ENCODE data around the gene GMIP. TPM values are rescaled to one million over a fixed set of nuclear protein-coding genes. Genes with fewer than 3 reads are reported as not detected.

Gene GMIP
- total RNA-seq, 1 experiment from 2014 or later, result 18.1 TPM

DNA sequence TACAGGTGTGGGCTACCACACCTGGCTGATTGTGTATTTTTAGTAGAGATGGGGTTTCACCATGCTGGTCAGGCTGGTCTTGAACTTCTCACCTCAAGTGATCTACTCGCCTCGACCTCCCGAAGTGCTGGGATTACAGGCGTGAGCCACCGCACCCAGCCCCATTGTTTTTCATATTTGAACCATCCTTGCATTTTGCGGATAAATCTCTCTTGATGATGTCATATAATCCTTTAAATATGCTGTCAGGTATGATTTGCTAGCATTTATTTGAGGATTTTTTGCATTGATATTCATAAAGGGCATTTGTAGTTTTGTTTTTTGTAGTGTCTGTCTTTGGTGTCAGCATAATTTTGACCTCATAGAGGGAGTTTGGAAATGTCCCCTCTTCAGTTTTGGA, 30.9 kb upstream of the GMIP start:
- no peaks in the 10 kb centered on the region for H3K27me3 ChIP-seq (ENCODE audit: control insufficient read depth, insufficient read depth, low read length)
- intact Hi-C loops (cut with micrococcal nuclease; ENCODE audit: unreplicated experiment) (no loop called here), in situ Hi-C loops (cut with HindIII; ENCODE audit: low pct_unique_long_range_greater_than_20kb, low sequenced_read_pairs) (no loop called here)
- POLR2A ChIA-PET, result no interaction called here
- TF ChIP-seq REST (IDR thresholded peaks at IDR 0.05; ENCODE audit: insufficient read depth in 1 of 2, low read depth in 2 of 2, low read length in 1 of 2) (no peak), SIN3A (IDR thresholded peaks at IDR 0.05; ENCODE audit: borderline replicate concordance, insufficient read depth, low read depth, low read length) (no peak), TCF7L2 (IDR thresholded peaks at IDR 0.05; ENCODE audit: low read depth, low read length) (no peak), POLR2AphosphoS5 (IDR thresholded peaks at IDR 0.05; ENCODE audit: low read depth, low read length) (no peak)
- TF ChIP-seq, protein P1, sequence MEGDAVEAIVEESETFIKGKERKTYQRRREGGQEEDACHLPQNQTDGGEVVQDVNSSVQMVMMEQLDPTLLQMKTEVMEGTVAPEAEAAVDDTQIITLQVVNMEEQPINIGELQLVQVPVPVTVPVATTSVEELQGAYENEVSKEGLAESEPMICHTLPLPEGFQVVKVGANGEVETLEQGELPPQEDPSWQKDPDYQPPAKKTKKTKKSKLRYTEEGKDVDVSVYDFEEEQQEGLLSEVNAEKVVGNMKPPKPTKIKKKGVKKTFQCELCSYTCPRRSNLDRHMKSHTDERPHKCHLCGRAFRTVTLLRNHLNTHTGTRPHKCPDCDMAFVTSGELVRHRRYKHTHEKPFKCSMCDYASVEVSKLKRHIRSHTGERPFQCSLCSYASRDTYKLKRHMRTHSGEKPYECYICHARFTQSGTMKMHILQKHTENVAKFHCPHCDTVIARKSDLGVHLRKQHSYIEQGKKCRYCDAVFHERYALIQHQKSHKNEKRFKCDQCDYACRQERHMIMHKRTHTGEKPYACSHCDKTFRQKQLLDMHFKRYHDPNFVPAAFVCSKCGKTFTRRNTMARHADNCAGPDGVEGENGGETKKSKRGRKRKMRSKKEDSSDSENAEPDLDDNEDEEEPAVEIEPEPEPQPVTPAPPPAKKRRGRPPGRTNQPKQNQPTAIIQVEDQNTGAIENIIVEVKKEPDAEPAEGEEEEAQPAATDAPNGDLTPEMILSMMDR (IDR thresholded peaks at IDR 0.05), result no peak
- H3K27ac ChIP-seq (ENCODE audit: low read length), result no peak overlapping the region
- CTCF ChIA-PET, result no interaction called here
- ATAC-seq (no peak), DNase-seq (ENCODE audit: low read depth, low spot score) (no peak)
- no peak overlapping the region for H3K4me3 ChIP-seq (ENCODE audit: low read depth in 2 of 2, low read length in 2 of 2)
- H3K9me3 ChIP-seq (ENCODE audit: control insufficient read depth, insufficient read depth, low read depth, low read length), result peaks cover 24% of the 10 kb centered on the region; the same call in 1 of the 2 replicates
- no TSS peak for BruUV-seq (replicated peaks)
- no peaks in the 10 kb centered on the region; the same call in none of the 2 replicates for H3K36me3 ChIP-seq (ENCODE audit: control insufficient read depth, insufficient read depth, low read length)
- no peaks in the 10 kb centered on the region for H3K4me1 ChIP-seq (ENCODE audit: control insufficient read depth, insufficient read depth, low read length)

- Histone ChIP-seq H3K9me3 (ENCODE audit: control insufficient read depth, insufficient read depth, low read depth, low read length) (peaks cover 17% of the 10 kb centered on the region; the same call in 1 of the 2 replicates), H3K4me3 (ENCODE audit: low read depth in 2 of 2, low read length in 2 of 2) (no peak overlapping the region), H3K27me3 (ENCODE audit: control insufficient read depth, insufficient read depth, low read length) (no peaks in the 10 kb centered on the region), H3K27ac (ENCODE audit: low read length) (no peak overlapping the region), H3K36me3 (ENCODE audit: control insufficient read depth, insufficient read depth, low read length) (no peaks in the 10 kb centered on the region; the same call in 1 of the 2 replicates), H3K4me1 (ENCODE audit: control insufficient read depth, insufficient read depth, low read length) (no peaks in the 10 kb centered on the region)
- ChIA-PET POLR2A (no interaction called here), CTCF (no interaction called here)
- BruUV-seq (replicated peaks), result no TSS peak
- in situ Hi-C loops (cut with HindIII; ENCODE audit: low pct_unique_long_range_greater_than_20kb, low sequenced_read_pairs), result no loop called here
- DNase-seq (ENCODE audit: low read depth, low spot score) (no peak), ATAC-seq (no peak)
- no peak for TF ChIP-seq POLR2AphosphoS5 (IDR thresholded peaks at IDR 0.05; ENCODE audit: low read depth, low read length)
- TF ChIP-seq SIN3A (IDR thresholded peaks at IDR 0.05; ENCODE audit: borderline replicate concordance, insufficient read depth, low read depth, low read length), result no peak
- no peak for TF ChIP-seq TCF7L2 (IDR thresholded peaks at IDR 0.05; ENCODE audit: low read depth, low read length)
- TF ChIP-seq, protein P1 (IDR thresholded peaks at IDR 0.05), result no peak
- TF ChIP-seq REST (IDR thresholded peaks at IDR 0.05; ENCODE audit: insufficient read depth in 1 of 2, low read depth in 2 of 2, low read length in 1 of 2), result no peak
- intact Hi-C loops (cut with micrococcal nuclease; ENCODE audit: unreplicated experiment), result no loop called here
Measured at GRCh38 chr19:19672816-19673215, 29.4 kb upstream of the GMIP start.

All from Panc1 (cell line).